NCI-H2107 treated with DMSO at 0.1 percent for 48 hours (cell line): ENCODE measurements around the gene KEAP1.
"Not testable (repeated sequence)": the region's sequence is repeated elsewhere in the genome, so short reads cannot be mapped to it uniquely, and the experiment has no call there.

Experiments used
- DNase-seq: peaks from one replicate; lab custom pipeline; 2025; ENCODE audit not compliant: unreplicated experiment; lab: John Stamatoyannopoulos, UW

Gene KEAP1

DNA sequence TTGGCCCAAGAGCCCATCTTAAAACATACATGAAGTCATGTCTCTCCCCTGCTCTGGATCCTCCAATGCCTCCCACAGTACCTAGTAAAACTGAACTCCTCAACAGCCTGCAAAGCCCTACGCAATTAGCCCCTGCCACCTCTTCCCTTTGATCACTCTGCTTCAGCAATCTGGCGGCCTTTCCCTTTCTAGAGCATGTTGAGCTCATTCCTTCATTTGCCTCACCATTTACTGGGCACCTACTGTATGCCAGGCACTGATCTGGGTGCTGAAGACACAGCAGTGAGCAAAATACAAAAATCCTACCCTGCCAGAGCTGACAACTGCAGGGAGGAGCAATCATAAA is 2.9 kb downstream of the KEAP1 start:
- DNase-seq: no peak

DNA sequence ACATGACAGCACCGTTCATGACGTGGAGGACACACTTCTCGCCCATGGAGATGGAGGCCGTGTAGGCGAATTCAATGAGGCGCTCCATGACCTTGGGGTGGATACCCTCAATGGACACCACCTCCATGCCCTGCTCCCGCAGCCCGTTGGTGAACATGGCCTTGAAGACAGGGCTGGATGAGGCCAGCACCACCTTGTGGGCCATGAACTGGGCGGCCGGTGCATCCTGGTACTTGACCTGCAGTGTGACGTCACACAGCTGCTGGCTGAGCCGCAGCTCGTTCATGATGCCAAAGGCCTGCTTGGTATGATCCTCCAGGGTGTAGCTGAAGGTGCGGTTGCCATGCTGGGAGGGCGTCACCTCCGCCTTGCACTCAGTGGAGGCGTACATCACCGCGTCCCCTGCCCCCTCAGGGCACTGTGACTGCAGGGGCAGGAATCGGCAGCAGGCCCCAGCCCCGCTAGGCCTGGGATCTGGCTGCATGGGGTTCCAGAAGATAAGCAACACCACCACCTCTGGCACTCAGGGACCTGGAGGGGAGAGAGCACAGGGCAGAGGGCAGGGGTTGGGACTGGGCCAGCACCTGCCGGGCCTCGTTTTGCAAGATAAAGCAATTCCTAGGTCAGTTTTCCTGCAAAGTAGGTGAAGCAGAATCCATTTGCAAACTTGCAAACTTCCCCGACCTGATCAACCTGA is 3.5 kb downstream of the KEAP1 start:
- no peak for DNase-seq

DNA sequence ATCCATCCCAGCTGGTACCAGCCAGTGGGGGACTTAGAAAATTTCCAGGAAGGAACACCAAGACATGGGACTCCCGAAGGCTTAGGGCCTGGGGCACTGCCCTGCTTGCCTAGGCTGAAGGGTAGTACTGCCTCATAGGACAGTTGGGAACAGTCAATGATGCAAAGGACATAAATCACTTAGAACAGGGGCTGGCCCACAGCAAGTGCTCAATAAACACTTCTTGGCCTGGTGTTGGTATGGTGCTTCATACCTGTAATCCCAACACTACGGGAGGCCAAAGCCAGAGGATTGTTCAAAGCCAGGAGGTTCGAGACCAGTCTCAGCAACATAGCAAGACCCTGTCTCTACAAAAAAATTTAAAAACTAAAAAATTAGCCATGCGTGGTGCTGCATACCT is 5.8 kb downstream of the KEAP1 start:
- DNase-seq: no peak

DNA sequence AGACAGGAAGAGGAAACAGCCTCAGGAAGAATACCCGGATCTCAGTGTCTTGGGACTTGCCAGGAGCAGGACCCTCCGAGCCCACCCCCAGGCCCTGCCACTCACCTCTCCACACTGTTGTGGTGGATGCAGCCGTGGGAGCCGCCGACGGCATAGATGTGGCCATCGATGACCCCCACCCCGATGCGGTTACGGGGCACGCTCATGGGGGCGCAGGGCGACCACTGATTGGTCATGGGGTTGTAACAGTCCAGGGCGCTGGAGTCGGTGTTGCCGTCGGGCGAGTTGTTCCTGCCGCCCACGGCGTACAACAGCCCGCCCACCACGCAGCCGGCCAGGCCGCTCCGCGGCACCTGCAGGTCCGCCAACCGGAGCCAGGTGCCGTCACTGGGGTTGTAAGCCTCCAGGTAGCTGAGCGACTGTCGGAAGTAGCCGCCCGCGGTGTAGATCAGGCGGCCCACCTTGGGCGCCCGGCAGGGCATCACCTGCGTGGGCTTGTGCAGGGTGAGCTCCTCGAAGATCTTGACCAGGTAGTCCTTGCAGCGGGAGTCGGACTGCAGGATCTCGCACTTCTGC is 11.6 kb downstream of the KEAP1 start:
- no peak for DNase-seq

DNA sequence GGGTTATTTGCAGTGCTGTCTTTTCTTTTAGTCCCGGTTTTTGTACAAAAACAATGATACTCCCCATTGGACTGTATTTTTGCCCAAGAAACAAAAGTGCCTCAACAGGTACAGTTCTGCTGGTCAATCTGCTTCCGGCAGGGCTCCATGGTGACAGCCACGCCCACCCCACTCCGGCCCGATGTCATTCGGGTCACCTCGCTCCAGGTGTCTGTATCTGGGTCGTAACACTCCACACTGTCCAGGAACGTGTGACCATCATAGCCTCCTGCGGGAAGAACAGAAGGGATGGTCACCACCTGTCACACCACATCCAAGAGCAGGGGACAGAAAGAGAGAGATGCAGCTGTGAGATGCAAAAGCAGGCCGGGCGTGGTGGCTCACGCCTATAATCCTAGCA is 16.6 kb downstream of the KEAP1 start:
- DNase-seq: no peak

DNA sequence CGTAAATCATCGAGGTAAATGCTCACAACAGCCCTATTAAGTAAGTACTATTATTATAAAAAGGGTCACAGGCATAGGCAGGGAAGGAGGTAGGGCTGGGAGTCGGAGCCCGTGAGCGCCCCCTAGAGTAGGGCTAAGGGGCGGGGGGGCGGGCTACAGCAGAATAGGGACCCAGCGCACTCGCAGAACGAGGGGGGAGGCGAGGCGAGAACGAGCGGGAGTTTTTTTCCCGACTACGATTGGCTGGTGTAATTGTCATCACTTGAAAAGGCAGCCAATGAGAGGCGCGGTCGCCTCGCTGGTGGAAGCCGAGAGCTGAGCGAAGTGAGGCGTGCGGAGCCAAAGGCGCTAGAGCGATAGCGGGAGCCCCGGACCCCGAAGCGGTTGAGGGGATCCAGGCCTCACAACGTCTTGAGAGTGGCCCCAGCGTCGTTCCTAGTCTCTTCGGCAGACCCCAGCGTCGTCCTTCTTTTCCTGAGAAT is 24.2 kb downstream of the KEAP1 start:
- peak; percentile 40 for DNase-seq

DNA sequence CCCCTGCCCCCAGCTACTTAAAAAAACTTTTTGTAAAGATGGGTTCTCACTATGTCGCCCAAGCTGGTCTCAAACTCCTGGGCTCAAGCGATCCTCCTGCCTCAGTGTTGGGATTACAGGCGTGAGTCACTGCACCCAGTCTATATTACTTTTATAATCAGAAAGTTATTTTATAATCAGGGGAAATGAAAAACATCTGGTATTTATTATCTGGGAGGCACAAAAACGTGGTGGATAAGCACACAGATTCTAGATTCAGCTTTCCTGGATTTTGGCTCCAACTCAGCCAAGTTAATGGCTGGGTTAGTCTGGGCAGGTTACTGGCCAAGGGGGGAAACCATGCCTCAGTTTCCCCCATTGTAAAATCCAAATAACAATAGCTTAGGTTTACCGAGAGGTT is 24.7 kb downstream of the KEAP1 start:
- no peak for DNase-seq

DNA sequence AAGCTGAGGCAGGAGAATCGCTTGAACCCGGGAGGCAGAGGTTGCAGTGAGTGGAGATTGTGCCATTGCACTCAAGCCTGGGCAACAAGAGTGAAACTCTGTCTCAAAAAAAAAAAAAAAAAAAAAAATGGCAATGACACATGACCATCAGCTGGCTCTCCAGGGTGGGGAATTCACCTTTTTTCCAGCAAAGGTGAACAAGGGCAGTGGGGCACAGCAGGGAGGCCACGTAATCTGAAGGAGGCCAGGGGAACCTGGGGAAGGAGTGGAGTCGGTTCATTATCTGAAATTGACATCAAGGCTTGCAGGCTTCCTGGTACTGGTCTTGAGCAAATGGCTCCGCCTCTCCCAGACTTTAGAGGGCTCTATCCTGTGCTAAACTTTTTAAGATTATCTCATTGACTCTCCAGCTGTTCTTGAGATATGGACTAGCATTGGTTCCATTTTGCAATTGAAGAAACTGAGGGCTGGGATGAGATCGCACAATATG is 28.1 kb downstream of the KEAP1 start:
- no peak for DNase-seq

DNA sequence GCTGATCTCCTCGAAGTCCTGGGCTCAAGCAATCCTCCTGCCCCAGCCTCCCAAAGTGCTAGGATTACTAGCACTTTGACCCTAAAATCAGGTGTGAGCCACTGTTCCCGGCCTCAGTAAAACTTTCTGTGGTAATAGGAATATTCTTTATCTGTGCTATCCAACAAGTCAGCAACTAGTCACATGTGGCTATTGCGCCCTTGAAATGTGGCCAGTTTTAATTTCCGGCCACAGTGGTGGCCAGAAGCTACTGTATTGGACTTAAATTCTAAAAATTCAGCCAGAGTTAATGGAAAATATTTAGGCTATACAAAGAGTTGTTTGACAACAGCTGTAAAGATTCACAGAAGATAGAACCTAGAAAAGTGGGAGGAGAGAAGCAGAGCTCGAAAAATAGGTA is 30.0 kb downstream of the KEAP1 start:
- no peak for DNase-seq

DNA sequence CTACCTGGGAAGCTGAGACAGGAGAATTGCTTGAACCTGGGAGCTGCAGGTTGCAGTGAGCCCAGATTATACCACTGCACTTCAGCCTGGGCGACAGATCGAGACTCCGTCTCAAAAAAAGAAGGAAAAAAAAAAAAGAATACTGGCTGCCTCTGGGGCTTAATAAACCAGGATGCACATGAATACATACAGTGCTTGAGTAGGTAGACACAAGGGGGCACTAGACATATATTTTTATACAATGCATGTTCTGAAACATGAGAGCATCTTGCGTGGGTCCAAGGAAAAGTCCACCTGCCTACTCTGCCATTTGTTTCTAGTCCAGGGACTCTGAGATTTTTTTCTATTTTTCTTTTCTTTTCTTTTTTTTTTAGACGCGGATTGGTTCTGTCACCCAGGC is 31.2 kb downstream of the KEAP1 start:
- DNase-seq: peak; percentile 9

DNA sequence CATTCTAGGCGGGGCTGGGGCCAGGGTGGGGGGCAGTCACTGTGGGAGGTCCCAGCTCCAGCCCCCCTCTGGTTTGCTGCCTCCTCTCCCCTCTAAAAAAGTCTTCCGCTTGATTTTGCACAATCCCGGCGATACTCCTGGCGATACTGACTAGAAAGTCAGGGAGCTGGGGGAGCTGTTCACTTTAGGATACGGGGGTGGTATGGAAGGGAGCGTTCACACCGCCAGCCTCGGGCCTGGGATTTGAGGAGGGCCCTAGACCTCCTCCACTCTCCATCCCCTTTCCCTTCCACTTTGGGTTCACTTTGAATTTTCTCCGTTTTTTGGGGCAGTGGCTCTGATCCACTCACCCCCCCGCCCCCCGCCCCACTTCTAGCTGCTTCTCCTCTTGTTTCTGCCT is 35.0 kb downstream of the KEAP1 start:
- DNase-seq: no peak

DNA sequence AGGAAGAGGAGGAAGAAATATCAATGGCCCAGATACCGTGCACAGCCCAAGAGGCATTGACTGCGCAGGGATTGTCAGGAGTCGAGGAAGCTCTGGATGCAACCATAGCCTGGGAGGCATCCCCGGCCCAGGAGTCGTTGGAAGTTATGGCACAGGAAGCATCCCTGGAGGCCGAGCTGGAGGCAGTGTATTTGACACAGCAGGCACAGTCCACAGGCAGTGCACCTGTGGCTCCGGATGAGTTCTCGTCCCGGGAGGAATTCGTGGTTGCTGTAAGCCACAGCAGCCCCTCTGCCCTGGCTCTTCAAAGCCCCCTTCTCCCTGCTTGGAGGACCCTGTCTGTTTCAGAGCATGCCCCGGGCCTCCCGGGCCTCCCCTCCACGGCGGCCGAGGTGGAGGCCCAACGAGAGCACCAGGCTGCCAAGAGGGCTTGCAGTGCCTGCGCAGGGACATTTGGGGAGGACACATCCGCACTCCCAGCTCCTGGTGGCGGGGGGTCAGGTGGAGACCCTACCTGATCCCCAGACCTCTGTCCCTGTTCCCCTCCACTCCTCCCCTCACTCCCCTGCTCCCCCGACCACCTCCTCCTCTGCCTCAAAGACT is 36.0 kb downstream of the KEAP1 start:
- DNase-seq: no peak

DNA sequence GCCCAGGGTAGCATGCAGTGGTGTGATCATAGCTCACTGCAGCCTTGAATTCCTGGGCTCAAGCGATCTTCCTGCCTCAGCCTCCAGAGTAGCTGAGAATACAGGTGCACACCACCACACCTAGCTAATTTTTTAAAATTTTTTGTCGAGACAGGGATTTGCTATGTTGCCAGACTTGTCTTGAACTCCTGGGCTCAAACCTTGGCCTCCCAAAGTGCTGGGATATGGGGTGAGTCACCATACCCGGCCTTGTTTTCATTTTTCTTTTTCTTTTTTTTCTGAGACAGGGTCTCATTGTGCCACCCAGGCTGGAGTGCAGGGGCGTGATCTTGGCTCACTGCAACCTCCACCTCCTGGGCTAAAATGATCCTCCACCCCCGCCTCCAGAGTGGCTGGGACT is 38.7 kb downstream of the KEAP1 start:
- DNase-seq: no peak

DNA sequence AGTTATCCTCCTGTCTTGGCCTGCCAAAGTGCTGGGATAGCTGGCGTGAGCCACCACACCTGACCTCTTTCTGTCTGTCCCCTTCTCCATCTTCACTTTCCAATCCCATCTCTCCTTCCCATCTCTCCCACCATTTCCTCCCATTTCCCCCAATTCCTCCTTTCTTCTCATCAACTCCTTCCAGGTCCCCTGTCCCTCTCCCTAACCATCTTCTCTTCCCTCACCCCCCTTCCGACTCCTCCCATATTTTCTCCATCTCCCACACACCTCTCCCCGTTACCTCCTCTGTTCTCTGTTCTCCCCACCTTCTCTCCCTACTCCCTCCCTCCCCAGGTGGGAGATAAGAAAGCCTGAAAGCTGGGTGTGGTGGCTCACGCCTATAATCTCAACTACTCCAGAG is 40.6 kb downstream of the KEAP1 start:
- DNase-seq: no peak

DNA sequence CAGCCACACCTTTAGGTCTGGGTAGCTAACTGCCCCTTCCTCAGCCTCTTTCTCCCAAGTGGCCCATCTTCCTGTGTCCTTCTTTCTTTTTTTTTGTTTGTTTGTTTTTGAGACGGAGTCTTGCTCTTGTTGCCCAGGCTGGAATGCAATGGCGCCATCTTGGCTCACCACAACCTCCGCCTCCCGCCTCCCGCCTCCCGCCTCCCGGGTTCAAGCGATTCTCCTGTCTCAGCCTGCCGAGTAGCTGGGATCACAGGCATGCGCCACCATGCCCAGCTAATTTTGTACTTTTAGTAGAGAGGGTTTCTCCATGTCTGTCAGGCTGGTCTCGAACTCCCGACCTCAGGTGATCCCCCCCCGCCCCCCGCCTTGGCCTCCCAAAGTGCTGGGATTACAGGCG is 41.1 kb downstream of the KEAP1 start:
- not testable (repeated sequence) for DNase-seq

DNA sequence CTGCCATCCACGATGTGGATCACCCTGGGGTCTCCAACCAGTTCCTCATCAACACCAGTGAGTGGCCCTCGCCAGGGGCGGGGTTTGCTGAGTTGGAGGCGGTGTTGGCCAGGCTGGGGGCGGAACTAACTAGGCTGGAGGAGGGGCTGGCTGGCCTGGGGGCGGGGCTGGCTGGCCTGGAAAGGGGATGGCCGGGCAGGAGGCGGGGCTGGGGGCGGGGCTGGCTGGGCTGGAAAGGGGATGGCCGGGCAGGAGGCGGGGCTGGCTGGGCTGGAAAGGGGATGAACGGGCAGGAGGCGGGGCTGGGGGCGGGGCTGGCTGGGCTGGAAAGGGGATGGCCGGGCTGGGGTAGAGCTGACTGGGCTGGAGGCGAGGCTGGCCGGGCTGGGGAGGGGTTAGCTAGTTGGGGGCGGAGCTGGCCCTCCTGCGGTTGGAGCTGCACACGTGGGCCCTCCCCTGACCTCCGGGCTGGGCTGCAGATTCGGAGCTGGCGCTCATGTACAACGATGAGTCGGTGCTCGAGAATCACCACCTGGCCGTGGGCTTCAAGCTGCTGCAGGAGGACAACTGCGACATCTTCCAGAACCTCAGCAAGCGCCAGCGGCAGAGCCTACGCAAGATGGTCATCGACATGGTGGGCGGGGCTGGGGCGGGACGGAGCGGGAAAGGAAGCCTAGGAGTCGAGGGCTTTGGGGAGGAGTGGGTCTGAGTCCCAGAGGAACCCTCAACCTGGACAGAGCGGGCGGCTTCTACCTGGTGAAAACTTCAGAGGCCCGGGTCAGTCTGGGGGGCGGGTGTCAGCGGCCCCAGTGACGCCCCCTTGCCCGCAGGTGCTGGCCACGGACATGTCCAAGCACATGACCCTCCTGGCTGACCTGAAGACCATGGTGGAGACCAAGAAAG is 41.9 kb downstream of the KEAP1 start:
- peak; percentile 38 for DNase-seq

DNA sequence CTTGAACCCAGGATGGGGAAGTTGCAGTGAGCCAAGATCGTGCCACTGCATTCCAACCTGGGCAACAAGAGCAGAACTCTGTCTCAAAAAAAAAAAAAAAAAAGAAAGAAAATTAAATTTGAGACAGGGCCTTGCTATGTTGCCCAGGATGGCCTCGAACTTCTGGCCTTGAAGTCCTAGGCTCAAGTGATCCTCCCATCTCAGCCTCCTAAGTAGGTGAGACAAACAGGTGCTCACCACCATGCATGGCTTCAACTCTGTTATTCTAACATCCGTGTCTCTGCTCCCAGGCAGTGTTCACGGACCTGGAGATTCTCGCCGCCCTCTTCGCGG is 42.5 kb downstream of the KEAP1 start:
- no peak for DNase-seq

DNA sequence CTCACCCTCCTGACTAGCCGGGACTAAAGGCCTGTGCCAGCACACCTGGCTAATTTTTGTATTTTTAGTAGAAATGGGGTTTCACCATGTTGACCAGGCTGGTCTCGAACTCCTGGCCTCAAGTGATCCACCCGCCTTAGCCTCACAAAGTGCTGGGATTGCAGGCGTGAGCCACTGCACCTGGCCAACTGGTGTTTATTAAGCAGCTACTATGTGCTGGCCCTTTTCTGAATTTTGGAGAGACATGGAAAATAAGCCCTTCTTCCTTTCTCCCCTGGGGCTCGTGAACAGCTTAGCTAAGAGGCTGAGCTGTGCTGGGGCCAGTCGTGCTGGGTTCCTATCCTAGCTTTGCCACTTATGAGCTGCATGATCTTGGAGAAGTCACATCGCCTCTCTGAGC is 44.4 kb downstream of the KEAP1 start:
- DNase-seq: not testable (repeated sequence)

DNA sequence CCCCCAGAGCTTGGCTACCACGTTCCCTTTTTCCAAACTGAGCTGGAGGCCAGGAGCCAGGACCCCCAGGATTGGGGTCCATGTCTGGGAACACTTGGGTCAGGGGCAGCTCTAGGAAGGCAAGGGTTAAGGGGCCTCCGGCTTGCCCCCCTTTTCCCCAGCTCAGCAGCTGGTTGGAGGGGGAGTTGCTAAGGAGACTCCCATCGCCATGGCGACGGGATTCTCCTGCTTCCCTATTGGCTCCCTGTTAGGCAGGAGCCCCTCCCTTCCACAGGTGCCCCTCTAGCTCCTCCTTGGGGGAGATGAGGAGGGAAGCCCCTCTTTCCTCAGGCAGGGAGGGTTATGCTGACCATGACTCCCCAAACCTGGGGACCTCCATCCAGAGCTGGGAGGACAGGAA is 48.9 kb downstream of the KEAP1 start:
- no peak for DNase-seq

DNA sequence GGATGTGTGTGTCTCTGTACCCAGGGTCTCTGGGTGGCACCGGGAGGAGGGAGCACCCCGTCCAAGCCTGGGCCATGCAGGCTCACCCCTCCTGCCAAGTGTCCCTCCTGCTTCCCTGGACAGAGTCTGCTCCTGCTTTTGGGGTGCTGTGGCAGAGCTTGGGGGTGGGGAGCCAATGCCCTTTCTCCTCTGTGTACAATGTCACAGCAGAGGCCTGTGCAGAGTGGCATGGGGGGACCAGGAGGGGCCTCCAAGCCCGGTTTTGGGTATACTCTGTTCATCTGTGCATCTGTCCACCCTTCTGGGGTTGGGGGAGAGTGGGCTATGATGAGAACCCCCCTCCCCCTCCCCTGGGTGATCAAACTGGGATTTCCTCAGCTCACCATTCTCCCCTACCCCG is 49.3 kb downstream of the KEAP1 start:
- no peak for DNase-seq

DNA sequence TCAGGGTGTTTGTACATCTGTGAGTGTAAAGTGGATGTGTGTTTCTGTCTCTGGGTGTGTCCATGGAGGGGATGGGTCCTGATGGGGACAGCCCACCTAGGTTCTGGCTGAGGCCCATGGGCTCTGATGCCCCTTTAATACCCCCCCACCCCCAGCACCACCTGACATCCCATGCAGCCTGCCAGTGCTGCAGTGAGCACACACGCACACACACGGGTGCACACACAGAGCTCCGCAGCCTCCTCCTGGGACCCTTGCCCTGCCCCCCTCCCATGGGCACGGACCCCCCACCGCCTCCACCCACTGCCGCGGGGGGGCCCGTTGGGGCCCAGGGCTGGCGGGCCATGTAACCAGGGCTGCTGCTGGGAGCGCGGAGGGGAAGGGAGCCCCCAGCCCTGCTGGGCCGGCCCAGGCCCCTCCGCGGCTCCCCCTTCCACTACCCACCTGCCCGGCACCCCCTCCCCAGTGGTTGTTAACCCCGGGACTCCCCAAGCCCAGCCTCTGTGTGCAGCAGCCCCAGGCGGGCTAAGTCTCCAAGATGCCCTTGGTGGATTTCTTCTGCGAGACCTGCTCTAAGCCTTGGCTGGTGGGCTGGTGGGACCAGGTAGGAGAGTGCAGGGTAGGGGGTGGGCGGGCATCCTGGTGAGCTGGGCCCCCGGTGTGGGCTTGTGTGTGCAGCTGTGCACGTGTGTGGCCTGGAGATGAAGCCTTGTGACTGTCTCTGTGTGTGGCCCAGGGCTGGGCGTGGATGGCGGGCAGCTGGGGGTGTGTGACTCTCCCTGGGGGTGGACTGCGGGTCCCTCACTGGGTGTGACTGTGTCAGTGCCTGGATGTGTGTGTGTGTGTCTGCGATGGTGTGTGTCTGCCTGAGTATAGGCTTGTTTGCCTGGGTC is 50.2 kb downstream of the KEAP1 start:
- no peak for DNase-seq
